Panc1 (cell line): ENCODE data around the gene R3HDM2. TPM values are rescaled to one million over a fixed set of nuclear protein-coding genes. Genes with fewer than 3 reads are reported as not detected.

Source experiments
- ATAC-seq: fragments of 200-7000 bp; cut with Tn5 transposase; 2 replicates; pipeline ENCODE4 v1.9.1; 2020; ENCODE audit warnings: mild to moderate bottlenecking, moderate library complexity
- BruUV-seq: library from RNA; stranded (reverse); fragments of 400-500 nt; replicated peaks from 2 replicates; lab custom pipeline; 2021; lab: Mats Ljungman, UMichigan
- CTCF ChIA-PET: fragments of 300-600 bp; sonication (Branson Sonifier 250); formaldehyde crosslinking; loops from one replicate; lab custom pipeline; 2022; ENCODE audit warnings: antibody characterized with exemption; lab: Charles Lee
- POLR2A ChIA-PET: fragments of 300-600 bp; sonication (Branson Sonifier 250); formaldehyde crosslinking; loops from one replicate; lab custom pipeline; 2022; ENCODE audit warnings: antibody characterized with exemption; lab: Charles Lee
- DNase-seq: peaks from one replicate; pipeline ENCODE4 v3.0.0-alpha.2; 2010; ENCODE audit warnings: low read depth, low spot score
- H3K27ac ChIP-seq: 2 replicates; pipeline ENCODE4 v1.5.1; 2011; ENCODE audit warnings: mild to moderate bottlenecking, low read length, inconsistent platforms
- H3K27me3 ChIP-seq: fragments of 200-500 bp; sonication (Bioruptor generic); 2 replicates; pipeline ENCODE4 v1.6.0; 2014; ENCODE audit warnings: low read length, inconsistent platforms; ENCODE audit not compliant: control insufficient read depth, insufficient read depth
- H3K36me3 ChIP-seq: fragments of 200-500 bp; sonication (Bioruptor generic); 2 replicates; pipeline ENCODE4 v1.5.1; 2014; ENCODE audit warnings: inconsistent platforms, mild to moderate bottlenecking, low read length, moderate library complexity; ENCODE audit not compliant: control insufficient read depth, insufficient read depth
- H3K4me1 ChIP-seq: 2 replicates; pipeline ENCODE4 v1.5.1; 2011; ENCODE audit warnings: inconsistent platforms, mild to moderate bottlenecking, low read length, moderate library complexity; ENCODE audit not compliant: control insufficient read depth, insufficient read depth
- H3K4me3 ChIP-seq, 2 experiments: 2 replicates each; pipeline ENCODE4 v1.5.1; 2011 to 2012; ENCODE audit warnings: low read depth in 2 of 2, low read length in 2 of 2, mild to moderate bottlenecking in 2 of 2, inconsistent platforms in 1 of 2, moderate library complexity in 1 of 2
- H3K9me3 ChIP-seq: fragments of 200-500 bp; sonication (Bioruptor generic); 2 replicates; pipeline ENCODE4 v1.5.1; 2014; ENCODE audit warnings: low read depth, mild to moderate bottlenecking, inconsistent platforms, low read length, moderate library complexity; ENCODE audit not compliant: control insufficient read depth, insufficient read depth
- CTCF ChIP-seq: fragments of 450-650 bp; IDR thresholded peaks from 2 replicates; pipeline ENCODE4 v1.5.1; 2017; ENCODE audit warnings: mild to moderate bottlenecking
- POLR2AphosphoS5 ChIP-seq: IDR thresholded peaks from 2 replicates; pipeline ENCODE4 v1.6.1; 2012; ENCODE audit warnings: mild to moderate bottlenecking, low read depth, low read length, moderate library complexity
- REST ChIP-seq, 2 experiments: IDR thresholded peaks; 2 replicates each; pipeline ENCODE4 v1.6.1; 2011 to 2012; ENCODE audit warnings: low read depth in 2 of 2, control low read depth in 1 of 2, low read length in 1 of 2, mild to moderate bottlenecking in 1 of 2, moderate library complexity in 1 of 2; ENCODE audit not compliant: insufficient read depth in 1 of 2
- SIN3A ChIP-seq: IDR thresholded peaks from 2 replicates; pipeline ENCODE4 v1.6.1; 2012; ENCODE audit warnings: low read depth, mild to moderate bottlenecking, low read length, moderate library complexity, borderline replicate concordance; ENCODE audit not compliant: insufficient read depth
- TCF7L2 ChIP-seq: IDR thresholded peaks from 2 replicates; pipeline ENCODE4 v1.6.1; 2011; ENCODE audit warnings: mild to moderate bottlenecking, low read depth, low read length, inconsistent platforms
- in situ Hi-C: cut with HindIII; loops from 2 replicates; pipeline ENCODE4 v1.10.0; 2016; ENCODE audit warnings: low sequenced_read_pairs, low pct_unique_long_range_greater_than_20kb
- intact Hi-C: fragments of 100-400 bp; cut with micrococcal nuclease; formaldehyde crosslinking; loops from one replicate; pipeline ENCODE4 v1.10.0; 2022; ENCODE audit not compliant: unreplicated experiment
- total RNA-seq: library from RNA; stranded (reverse); gene quantifications from one replicate; pipeline ENCODE4 v1.2.1, GENCODE V29; 2021; ENCODE audit not compliant: unreplicated experiment

Gene R3HDM2
- total RNA-seq, 1 experiment from 2014 or later = 56.5 TPM

GRCh38 chr12:57215668-57216013, 215.2 kb downstream of the R3HDM2 start:
- POLR2A ChIA-PET = no interaction called here
- CTCF ChIA-PET = no interaction called here
- Histone ChIP-seq H3K36me3 (no peaks in the 10 kb centered on the region; the same call in 1 of the 2 replicates), H3K27ac (no peak overlapping the region), H3K4me3 (peak overlapping the region in 1 of 2 experiments; percentile 42; a peak in 1 of 4 replicates), H3K27me3 (peaks cover 10% of the 10 kb centered on the region), H3K9me3 (no peaks in the 10 kb centered on the region), H3K4me1 (peaks cover 20% of the 10 kb centered on the region)
- intact Hi-C loops = no loop called here
- BruUV-seq = no TSS peak
- in situ Hi-C loops = no loop called here
- TF ChIP-seq SIN3A = no peak
- DNase-seq (no peak), ATAC-seq (no peak)

- ChIA-PET CTCF (interaction anchor here (2.8 kb wide), 1 partner anchor 27 kb away, joined by 26 read pairs; no protein-coding TSS in a partner anchor), POLR2A (no interaction called here)
- H3K4me1 ChIP-seq = peaks cover 20% of the 10 kb centered on the region
- DNase-seq = no peak
- H3K27ac ChIP-seq = no peak overlapping the region
- no peak for ATAC-seq
- H3K36me3 ChIP-seq = no peaks in the 10 kb centered on the region; the same call in 1 of the 2 replicates
- H3K4me3 ChIP-seq = no peak overlapping the region
- BruUV-seq = no TSS peak
- in situ Hi-C loops (no loop called here), intact Hi-C loops (no loop called here)
- TF ChIP-seq SIN3A (no peak), CTCF (no peak), TCF7L2 (no peak), REST (IDR thresholded peaks at IDR 0.05; ENCODE audit: insufficient read depth in 1 of 2, low read depth in 2 of 2, low read length in 1 of 2) (no peak), POLR2AphosphoS5 (no peak)
- no peaks in the 10 kb centered on the region for H3K9me3 ChIP-seq
- H3K27me3 ChIP-seq = peaks cover 10% of the 10 kb centered on the region
Measured at GRCh38 chr12:57215065-57215464, 215.8 kb downstream of the R3HDM2 start.

GRCh38 chr12:57214398-57214781, 216.5 kb downstream of the R3HDM2 start:
- no TSS peak for BruUV-seq
- H3K4me1 ChIP-seq = peaks cover 20% of the 10 kb centered on the region
- ChIA-PET CTCF (interaction anchor here (0.5 to 2.8 kb wide), 6 partner anchors 10 to 93 kb away, joined by 3 to 26 read pairs (median 8); partner anchors contain the start of gene SHMT2), POLR2A (no interaction called here)
- peaks cover 10% of the 10 kb centered on the region for H3K27me3 ChIP-seq
- in situ Hi-C loops (no loop called here), intact Hi-C loops (no loop called here)
- TF ChIP-seq CTCF (peak; percentile 88), TCF7L2 (no peak)
- no peaks in the 10 kb centered on the region; the same call in 1 of the 2 replicates for H3K36me3 ChIP-seq
- no peak overlapping the region for H3K4me3 ChIP-seq
- ATAC-seq (peak; percentile 69), DNase-seq (no peak)
- no peak overlapping the region for H3K27ac ChIP-seq
- no peaks in the 10 kb centered on the region for H3K9me3 ChIP-seq
